GM21619 (cell line): Measurements from ENCODE around the gene MAEA.
"Not testable (repeated sequence)": the region's sequence is repeated elsewhere in the genome, so short reads cannot be mapped to it uniquely, and the experiment has no call there.

Source experiments
- ATAC-seq: cut with Tn5 transposase; IDR thresholded peaks from one replicate; pipeline ENCODE4 v1.9.1; 2021; ENCODE audit not compliant: unreplicated experiment

The MAEA gene

GRCh38 chr4:1364217-1364616 lies 74.5 kb downstream of the MAEA start:
- no peak for ATAC-seq

GRCh38 chr4:1364748-1365147 lies 75.1 kb downstream of the MAEA start:
- no peak for ATAC-seq

GRCh38 chr4:1365271-1366178 lies 75.8 kb downstream of the MAEA start:
- ATAC-seq = no peak

- ATAC-seq = no peak
These were observed 76.9 kb downstream of the MAEA start for GRCh38 chr4:1366371-1367229.

- no peak for ATAC-seq
These were observed 77.7 kb downstream of the MAEA start for GRCh38 chr4:1367230-1367935.

- ATAC-seq = no peak
These were observed 78.2 kb downstream of the MAEA start for GRCh38 chr4:1367936-1368289.

- no peak for ATAC-seq
These were observed 78.9 kb downstream of the MAEA start for GRCh38 chr4:1368421-1369090.

- ATAC-seq = no peak
These were observed 79.4 kb downstream of the MAEA start for GRCh38 chr4:1369091-1369450.

- no peak for ATAC-seq
These were observed 79.9 kb downstream of the MAEA start for GRCh38 chr4:1369479-1370079.

GRCh38 chr4:1370321-1371124 lies 80.8 kb downstream of the MAEA start:
- no peak for ATAC-seq

GRCh38 chr4:1371176-1372165 lies 81.8 kb downstream of the MAEA start:
- no peak for ATAC-seq

GRCh38 chr4:1372576-1372975 lies 82.9 kb downstream of the MAEA start:
- ATAC-seq = not testable (repeated sequence)

GRCh38 chr4:1373892-1374705 lies 84.4 kb downstream of the MAEA start:
- ATAC-seq = no peak

- ATAC-seq = no peak
These were observed 85.0 kb downstream of the MAEA start for GRCh38 chr4:1374706-1375045.

- no peak for ATAC-seq
These were observed 85.5 kb downstream of the MAEA start for GRCh38 chr4:1375051-1375721.

GRCh38 chr4:1375761-1376322 lies 86.2 kb downstream of the MAEA start:
- no peak for ATAC-seq

GRCh38 chr4:1376391-1376840 lies 86.7 kb downstream of the MAEA start:
- ATAC-seq = no peak
